DOHH2 (cell line): Measurements from ENCODE around the gene ACBD5.
"Not testable (repeated sequence)": the region's sequence is repeated elsewhere in the genome, so short reads cannot be mapped to it uniquely, and the experiment has no call there.

Experiments used
- H3F3A ChIP-seq: fragments of 200-600 bp; sonication (generic), shearing (Covaris generic); 2 replicates; pipeline ENCODE4 v1.6.0; 2016; ENCODE audit warnings: antibody characterized with exemption, mild to moderate bottlenecking; ENCODE audit not compliant: control insufficient read depth, insufficient read depth
- H3K27ac ChIP-seq: fragments of 200-600 bp; sonication (generic); 2 replicates; pipeline ENCODE4 v1.5.1; 2014; ENCODE audit warnings: low read depth, mild to moderate bottlenecking, low read length, moderate library complexity
- H3K27me3 ChIP-seq: fragments of 200-600 bp; sonication (generic); 2 replicates; pipeline ENCODE4 v1.6.1; 2014; ENCODE audit warnings: mild to moderate bottlenecking, low read length, mixed read lengths; ENCODE audit not compliant: control insufficient read depth
- H3K36me3 ChIP-seq: fragments of 200-600 bp; sonication (generic); 2 replicates; pipeline ENCODE4 v1.6.1; 2014; ENCODE audit warnings: mild to moderate bottlenecking, low read length, moderate library complexity, mixed read lengths; ENCODE audit not compliant: control insufficient read depth
- H3K4me1 ChIP-seq: fragments of 200-600 bp; sonication (generic); 2 replicates; pipeline ENCODE4 v1.6.1; 2014; ENCODE audit warnings: mild to moderate bottlenecking, low read length, mixed read lengths; ENCODE audit not compliant: control insufficient read depth
- H3K4me2 ChIP-seq: fragments of 200-600 bp; sonication (generic); 2 replicates; pipeline ENCODE4 v1.6.0; 2014; ENCODE audit warnings: mild to moderate bottlenecking, low read length, moderate library complexity
- H3K4me3 ChIP-seq: fragments of 200-600 bp; sonication (generic); 2 replicates; pipeline ENCODE4 v1.5.1; 2014; ENCODE audit warnings: mild to moderate bottlenecking, low read length, mixed read lengths
- H3K79me2 ChIP-seq: fragments of 200-600 bp; sonication (generic); 2 replicates; pipeline ENCODE4 v1.6.1; 2014; ENCODE audit warnings: mild to moderate bottlenecking, low read length, mixed read lengths; ENCODE audit not compliant: control insufficient read depth
- H3K9me2 ChIP-seq: fragments of 200-600 bp; sonication (generic); replicated peaks from 2 replicates; pipeline ENCODE4 v1.6.1; 2014; ENCODE audit warnings: mild to moderate bottlenecking, low read length, mixed read lengths; ENCODE audit not compliant: control insufficient read depth
- H3K9me3 ChIP-seq: fragments of 200-600 bp; sonication (generic); 2 replicates; pipeline ENCODE4 v1.6.1; 2014; ENCODE audit warnings: antibody characterized with exemption, low read length, mixed read lengths; ENCODE audit not compliant: control insufficient read depth, insufficient read depth
- H4K20me1 ChIP-seq: fragments of 200-600 bp; sonication (generic); 2 replicates; pipeline ENCODE4 v1.6.0; 2014; ENCODE audit warnings: low read depth, mild to moderate bottlenecking, antibody characterized with exemption, low read length, moderate library complexity; ENCODE audit not compliant: control insufficient read depth, insufficient read depth
- CTCF ChIP-seq: fragments of 200-600 bp; sonication (generic); IDR thresholded peaks from one replicate; pipeline ENCODE4 v1.5.1; 2014; ENCODE audit warnings: antibody characterized with exemption, mild to moderate bottlenecking, low read depth, low read length; ENCODE audit not compliant: poor library complexity, severe bottlenecking
- EZH2phosphoT487 ChIP-seq: fragments of 200-600 bp; sonication (generic); IDR thresholded peaks from 2 replicates; pipeline ENCODE4 v1.6.1; 2017; ENCODE audit warnings: borderline replicate concordance, mild to moderate bottlenecking, antibody characterized with exemption, low read length, moderate library complexity, mixed read lengths

The ACBD5 gene

GRCh38 chr10:27158421-27158820 is 82.2 kb downstream of the ACBD5 start:
- TF ChIP-seq CTCF (no peak), EZH2phosphoT487 (no peak)
- H3K79me2 ChIP-seq = peaks cover 71% of the 10 kb centered on the region
- no peaks in the 10 kb centered on the region for H3K27me3 ChIP-seq
- no peaks in the 10 kb centered on the region for H3K9me3 ChIP-seq
- H3K4me1 ChIP-seq = peaks cover 17% of the 10 kb centered on the region
- no peaks in the 10 kb centered on the region for H3K9me2 ChIP-seq
- peak overlapping the region; percentile 89 for H3K4me2 ChIP-seq
- peaks cover 3% of the 10 kb centered on the region; the same call in 1 of the 2 replicates for H3F3A ChIP-seq
- peaks cover 16% of the 10 kb centered on the region for H4K20me1 ChIP-seq
- H3K4me3 ChIP-seq = peak overlapping the region; percentile 27; the same call in 1 of the 2 replicates
- peaks cover 86% of the 10 kb centered on the region for H3K36me3 ChIP-seq
- no peak overlapping the region for H3K27ac ChIP-seq

GRCh38 chr10:27157150-27157549 is 83.4 kb downstream of the ACBD5 start:
- Histone ChIP-seq H3K27me3 (no peaks in the 10 kb centered on the region), H3K4me3 (peak overlapping the region; percentile 100), H3K4me1 (peaks cover 27% of the 10 kb centered on the region), H3K36me3 (peaks cover 84% of the 10 kb centered on the region), H4K20me1 (peaks cover 29% of the 10 kb centered on the region), H3F3A (peaks cover 3% of the 10 kb centered on the region; the same call in 1 of the 2 replicates), H3K79me2 (peaks cover 81% of the 10 kb centered on the region), H3K9me2 (no peaks in the 10 kb centered on the region), H3K4me2 (peak overlapping the region; percentile 89), H3K27ac (no peak overlapping the region), H3K9me3 (no peaks in the 10 kb centered on the region)
- TF ChIP-seq CTCF = no peak
- TF ChIP-seq EZH2phosphoT487 = no peak

GRCh38 chr10:27156566-27156965 is 84.0 kb downstream of the ACBD5 start:
- H4K20me1 ChIP-seq = peaks cover 30% of the 10 kb centered on the region
- peak overlapping the region; percentile 100 for H3K4me3 ChIP-seq
- not testable (repeated sequence) for H3F3A ChIP-seq, H3K27me3 ChIP-seq, H3K9me2 ChIP-seq, H3K9me3 ChIP-seq
- peak overlapping the region; percentile 97 for H3K27ac ChIP-seq
- peak overlapping the region; percentile 89 for H3K4me2 ChIP-seq
- H3K36me3 ChIP-seq = peaks cover 79% of the 10 kb centered on the region
- H3K4me1 ChIP-seq = peaks cover 27% of the 10 kb centered on the region
- peaks cover 87% of the 10 kb centered on the region for H3K79me2 ChIP-seq

- TF ChIP-seq CTCF (no peak), EZH2phosphoT487 (no peak)
- peaks cover 75% of the 10 kb centered on the region for H3K36me3 ChIP-seq
- H3K79me2 ChIP-seq = peaks cover 95% of the 10 kb centered on the region
- H3K4me2 ChIP-seq = peak within 1 kb of the TSS; percentile 89
- H3K4me1 ChIP-seq = peaks cover 33% of the 10 kb centered on the region
- peak within 1 kb of the TSS; percentile 97 for H3K27ac ChIP-seq
- peak within 1 kb of the TSS; percentile 100 for H3K4me3 ChIP-seq
- H4K20me1 ChIP-seq = peaks cover 34% of the 10 kb centered on the region
- H3K9me2 ChIP-seq = no peaks in the 10 kb centered on the region
- no peaks in the 10 kb centered on the region for H3K27me3 ChIP-seq
- peaks cover 3% of the 10 kb centered on the region; the same call in 1 of the 2 replicates for H3F3A ChIP-seq
- no peaks in the 10 kb centered on the region for H3K9me3 ChIP-seq
Observed at GRCh38 chr10:27155066-27155754, 85.4 kb downstream of the ACBD5 start, which contains the start of gene MASTL. Gene MASTL (plus strand): TSS chr10:27155352. CDS start chr10:27155427, 75 bp downstream.
